PFSK-1 (cell line): ENCODE measurements around the gene PYM1.

Experiments used
- FOXP2 ChIP-seq: optimal IDR thresholded peaks from 2 replicates; pipeline ENCODE3; 2011; ENCODE audit warnings: borderline replicate concordance, control low read depth, inconsistent platforms; ENCODE audit not compliant: insufficient read depth; ENCODE audit errors: extremely low read length, extremely low read depth
- POLR2AphosphoS5 ChIP-seq: IDR thresholded peaks from 2 replicates; pipeline ENCODE4 v1.6.1; 2012; ENCODE audit warnings: low read depth, mild to moderate bottlenecking, control low read depth, low read length, moderate library complexity
- REST ChIP-seq, 2 experiments: IDR thresholded peaks; 2 replicates each; pipeline versions ENCODE4 v1.6.1 to v1.8.0; 2011 to 2012; ENCODE audit warnings: low read depth in 2 of 2, low read length in 2 of 2, control low read depth in 1 of 2, inconsistent platforms in 1 of 2, mild to moderate bottlenecking in 1 of 2, moderate library complexity in 1 of 2; ENCODE audit not compliant: insufficient read depth in 1 of 2
- SIN3A ChIP-seq: IDR thresholded peaks from 2 replicates; pipeline ENCODE4 v1.6.1; 2012; ENCODE audit warnings: mild to moderate bottlenecking, low read length, moderate library complexity, borderline replicate concordance; ENCODE audit not compliant: insufficient read depth
- TAF1 ChIP-seq: IDR thresholded peaks from 2 replicates; pipeline ENCODE4 v1.6.1; 2012; ENCODE audit warnings: low read length, control low read depth, borderline replicate concordance; ENCODE audit not compliant: insufficient read depth

PYM1 gene

DNA sequence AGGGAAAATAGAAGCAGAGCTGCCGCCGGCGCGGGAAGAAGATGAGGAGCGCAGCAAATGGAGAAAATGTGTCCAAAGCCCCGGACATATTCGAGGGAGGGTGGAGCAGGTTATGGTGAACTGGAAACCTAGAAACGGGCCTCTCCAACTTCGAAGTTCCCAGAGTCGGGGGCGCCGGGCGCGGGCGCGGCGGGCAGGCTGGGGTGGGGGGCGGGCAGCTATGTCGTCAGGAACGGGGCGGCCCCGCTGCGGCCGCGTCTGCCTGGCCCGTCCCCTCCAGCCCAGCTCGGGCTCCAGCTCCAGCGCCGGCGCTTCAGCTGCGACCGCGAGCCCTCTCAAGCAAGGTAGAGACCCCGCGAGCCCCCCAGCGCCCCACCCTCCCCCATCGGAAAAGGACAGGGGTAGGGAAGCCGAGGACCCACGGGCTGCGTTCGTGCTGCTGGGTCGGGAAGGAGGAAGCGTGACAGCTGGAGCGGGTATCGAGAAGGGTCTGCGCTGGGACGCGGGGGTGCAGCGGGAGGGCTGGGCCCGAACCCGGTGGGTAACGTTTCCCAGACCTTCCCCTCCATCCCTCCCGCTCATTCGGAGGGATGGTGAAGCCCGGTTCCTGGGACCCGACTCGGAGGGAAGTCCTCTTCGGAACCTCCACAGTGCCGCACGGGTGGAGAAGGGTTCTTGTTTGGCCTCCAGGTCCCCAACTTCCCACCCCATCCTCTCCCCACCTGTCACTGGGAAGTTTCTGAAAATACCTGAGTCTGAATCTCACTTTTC, 4.3 kb upstream of the PYM1 start:
- TF ChIP-seq REST (IDR thresholded peaks at IDR 0.05; ENCODE audit: insufficient read depth in 1 of 2, low read depth in 2 of 2, low read length in 2 of 2) = no peak
- no peak for TF ChIP-seq POLR2AphosphoS5

GRCh38 chr12:55931317-55931779, 3.7 kb upstream of the PYM1 start:
- TF ChIP-seq POLR2AphosphoS5 (no peak), REST (IDR thresholded peaks at IDR 0.05; ENCODE audit: insufficient read depth in 1 of 2, low read depth in 2 of 2, low read length in 2 of 2) (no peak), FOXP2 (no peak), SIN3A (no peak), TAF1 (no peak)

DNA sequence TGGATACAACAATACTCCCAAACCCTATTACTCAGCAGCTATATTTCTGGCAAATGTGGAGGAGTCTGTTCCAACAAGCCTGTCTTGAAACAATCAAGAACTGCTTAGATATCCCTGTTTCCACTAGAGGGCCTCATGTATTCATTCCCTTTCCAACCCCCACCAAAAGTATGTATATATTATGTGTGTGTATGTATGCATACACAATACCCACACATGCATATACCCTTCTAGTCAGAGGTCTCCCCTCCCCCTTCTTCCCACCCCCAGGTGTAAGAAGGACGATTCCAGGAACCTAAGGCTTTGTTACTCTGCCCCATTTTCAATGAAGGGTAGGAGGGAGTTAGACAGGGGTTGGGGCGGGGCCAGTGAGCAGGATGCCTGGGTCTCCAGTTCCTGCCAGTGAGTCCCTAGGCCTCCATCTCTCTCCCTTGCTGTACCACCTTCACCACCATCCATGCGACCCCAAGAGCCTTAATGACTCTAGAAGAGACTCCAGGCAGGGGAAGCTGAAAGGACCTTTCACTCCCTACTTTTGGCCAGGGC, 3.1 kb upstream of the PYM1 start, which contains the start of gene DGKA:
TSS of gene DGKA (plus strand) at position 392 of the 546 bp plus-strand sequence. CDS start 5,342 bp downstream, outside the sequence.
- TF ChIP-seq SIN3A = no peak
- no peak for TF ChIP-seq TAF1
- TF ChIP-seq FOXP2 = no peak
- TF ChIP-seq REST (IDR thresholded peaks at IDR 0.05; ENCODE audit: insufficient read depth in 1 of 2, low read depth in 2 of 2, low read length in 2 of 2) = no peak
- no peak for TF ChIP-seq POLR2AphosphoS5

DNA sequence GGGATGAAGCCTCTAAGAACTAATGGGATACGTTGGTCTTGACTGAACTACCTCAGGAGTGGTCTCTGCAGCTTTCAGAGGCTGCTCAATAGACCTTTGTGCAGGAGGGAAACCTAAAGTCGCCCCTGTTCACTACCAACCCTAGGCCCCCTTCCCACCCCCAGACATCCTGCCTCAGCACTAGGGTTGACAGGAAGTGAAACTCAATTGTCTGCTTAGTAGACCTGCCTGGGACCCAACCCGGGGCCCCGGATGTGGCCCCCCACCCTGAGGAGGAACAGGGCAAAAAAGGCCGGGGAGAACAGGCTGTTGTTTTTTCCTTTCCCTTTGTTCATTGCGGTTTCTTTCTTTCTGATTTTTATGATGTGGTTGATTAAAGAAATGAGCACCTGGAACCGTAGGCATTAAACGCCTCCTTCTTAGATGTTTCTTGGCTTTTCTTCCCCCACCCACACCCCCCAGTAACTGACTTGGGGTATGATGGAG, 1.7 kb upstream of the PYM1 start:
- TF ChIP-seq SIN3A (no peak), REST (IDR thresholded peaks at IDR 0.05; ENCODE audit: insufficient read depth in 1 of 2, low read depth in 2 of 2, low read length in 2 of 2) (no peak), POLR2AphosphoS5 (no peak), FOXP2 (no peak), TAF1 (no peak)
